ENCODE measurements around the gene CD36.

Gene CD36

GRCh38 chr7:80656029-80656428 is 17.6 kb downstream of the CD36 start:
- Histone ChIP-seq H2BK120ac (ENCODE audit: low read depth, low read length) (no peak overlapping the region), H3K9ac (ENCODE audit: low read length) (no peak overlapping the region), H3K4me3 (ENCODE audit: low read length) (no peak overlapping the region), H2BK5ac (ENCODE audit: low read length) (no peak overlapping the region), H4K5ac (ENCODE audit: low read length) (no peak overlapping the region), H2BK15ac (replicated peaks; ENCODE audit: low read depth) (no peak overlapping the region), H4K8ac (ENCODE audit: low read depth, low read length) (no peak overlapping the region), H3K23ac (ENCODE audit: low read length) (no peak overlapping the region), H3K56ac (ENCODE audit: low read length) (no peak overlapping the region), H2AK5ac (ENCODE audit: low read length) (no peak overlapping the region), H3K27me3 (ENCODE audit: insufficient read depth, low read length, poor library complexity) (no peaks in the 10 kb centered on the region), H3K36me3 (ENCODE audit: control insufficient read depth, insufficient read depth, low read length) (no peaks in the 10 kb centered on the region), H3K79me2 (ENCODE audit: control insufficient read depth, insufficient read depth, low read length) (no peaks in the 10 kb centered on the region), H3K27ac (ENCODE audit: low read depth, low read length) (no peak overlapping the region), H3K79me1 (ENCODE audit: low read length) (no peaks in the 10 kb centered on the region), H3K4me1 (ENCODE audit: control insufficient read depth, low read depth, low read length) (no peaks in the 10 kb centered on the region), H3K4me2 (ENCODE audit: low read length) (no peak overlapping the region), H3K4ac (ENCODE audit: low read depth, low read length) (no peak overlapping the region), H3K18ac (ENCODE audit: low read length) (no peak overlapping the region)
- no CpG with 5 or more reads among the region's 4 CpGs for WGBS (ENCODE audit: extremely low coverage, insufficient coverage, low lambda C conversion rate)
- DNase-seq: no peak

- H3K36me3 ChIP-seq (ENCODE audit: control insufficient read depth, insufficient read depth, low read length): no peaks in the 10 kb centered on the region
- H3K9ac ChIP-seq (ENCODE audit: low read length): no peak overlapping the region
- peak; percentile 11 for DNase-seq
- H3K56ac ChIP-seq (ENCODE audit: low read length): no peak overlapping the region
- no peak overlapping the region for H2BK120ac ChIP-seq (ENCODE audit: low read depth, low read length)
- H3K79me2 ChIP-seq (ENCODE audit: control insufficient read depth, insufficient read depth, low read length): no peaks in the 10 kb centered on the region
- H3K4me1 ChIP-seq (ENCODE audit: control insufficient read depth, low read depth, low read length): no peaks in the 10 kb centered on the region
- no peak overlapping the region for H3K27ac ChIP-seq (ENCODE audit: low read depth, low read length)
- H3K4me3 ChIP-seq (ENCODE audit: low read length): no peak overlapping the region
- H3K27me3 ChIP-seq (ENCODE audit: insufficient read depth, low read length, poor library complexity): no peaks in the 10 kb centered on the region
- WGBS (ENCODE audit: extremely low coverage, insufficient coverage, low lambda C conversion rate): no CpG with 5 or more reads among the region's 3 CpGs
- H4K5ac ChIP-seq (ENCODE audit: low read length): no peak overlapping the region
- H4K8ac ChIP-seq (ENCODE audit: low read depth, low read length): no peak overlapping the region
- no peak overlapping the region for H3K4ac ChIP-seq (ENCODE audit: low read depth, low read length)
- no peak overlapping the region for H3K4me2 ChIP-seq (ENCODE audit: low read length)
- no peak overlapping the region for H3K18ac ChIP-seq (ENCODE audit: low read length)
- H2BK5ac ChIP-seq (ENCODE audit: low read length): no peak overlapping the region
- no peaks in the 10 kb centered on the region for H3K79me1 ChIP-seq (ENCODE audit: low read length)
- H3K23ac ChIP-seq (ENCODE audit: low read length): no peak overlapping the region
- no peak overlapping the region for H2AK5ac ChIP-seq (ENCODE audit: low read length)
- H2BK15ac ChIP-seq (replicated peaks; ENCODE audit: low read depth): no peak overlapping the region
Measured at GRCh38 chr7:80659120-80660055, 20.9 kb downstream of the CD36 start.

GRCh38 chr7:80660939-80661338 is 22.5 kb downstream of the CD36 start:
- Histone ChIP-seq H3K27ac (ENCODE audit: low read depth, low read length) (no peak overlapping the region), H3K18ac (ENCODE audit: low read length) (no peak overlapping the region), H2BK15ac (replicated peaks; ENCODE audit: low read depth) (no peak overlapping the region), H3K79me1 (ENCODE audit: low read length) (no peaks in the 10 kb centered on the region), H2BK120ac (ENCODE audit: low read depth, low read length) (no peak overlapping the region), H2AK5ac (ENCODE audit: low read length) (no peak overlapping the region), H3K56ac (ENCODE audit: low read length) (no peak overlapping the region), H3K4me2 (ENCODE audit: low read length) (no peak overlapping the region), H3K4me1 (ENCODE audit: control insufficient read depth, low read depth, low read length) (no peaks in the 10 kb centered on the region), H3K9ac (ENCODE audit: low read length) (no peak overlapping the region), H3K27me3 (ENCODE audit: insufficient read depth, low read length, poor library complexity) (no peaks in the 10 kb centered on the region), H3K79me2 (ENCODE audit: control insufficient read depth, insufficient read depth, low read length) (no peaks in the 10 kb centered on the region), H4K5ac (ENCODE audit: low read length) (no peak overlapping the region), H2BK5ac (ENCODE audit: low read length) (no peak overlapping the region), H4K8ac (ENCODE audit: low read depth, low read length) (no peak overlapping the region), H3K4ac (ENCODE audit: low read depth, low read length) (no peak overlapping the region), H3K4me3 (ENCODE audit: low read length) (no peak overlapping the region), H3K23ac (ENCODE audit: low read length) (no peak overlapping the region), H3K36me3 (ENCODE audit: control insufficient read depth, insufficient read depth, low read length) (no peaks in the 10 kb centered on the region)
- no CpG with 5 or more reads among the region's 4 CpGs for WGBS (ENCODE audit: extremely low coverage, insufficient coverage, low lambda C conversion rate)
- DNase-seq: no peak

GRCh38 chr7:80661729-80662128 is 23.3 kb downstream of the CD36 start:
- Histone ChIP-seq H3K36me3 (ENCODE audit: control insufficient read depth, insufficient read depth, low read length) (no peaks in the 10 kb centered on the region), H4K5ac (ENCODE audit: low read length) (no peak overlapping the region), H3K4me3 (ENCODE audit: low read length) (no peak overlapping the region), H3K27me3 (ENCODE audit: insufficient read depth, low read length, poor library complexity) (no peaks in the 10 kb centered on the region), H3K27ac (ENCODE audit: low read depth, low read length) (no peak overlapping the region), H2BK5ac (ENCODE audit: low read length) (no peak overlapping the region), H3K23ac (ENCODE audit: low read length) (no peak overlapping the region), H2BK15ac (replicated peaks; ENCODE audit: low read depth) (no peak overlapping the region), H3K4ac (ENCODE audit: low read depth, low read length) (no peak overlapping the region), H3K79me2 (ENCODE audit: control insufficient read depth, insufficient read depth, low read length) (no peaks in the 10 kb centered on the region), H3K9ac (ENCODE audit: low read length) (no peak overlapping the region), H3K4me1 (ENCODE audit: control insufficient read depth, low read depth, low read length) (no peaks in the 10 kb centered on the region), H4K8ac (ENCODE audit: low read depth, low read length) (no peak overlapping the region), H2AK5ac (ENCODE audit: low read length) (no peak overlapping the region), H3K79me1 (ENCODE audit: low read length) (no peaks in the 10 kb centered on the region), H3K56ac (ENCODE audit: low read length) (no peak overlapping the region), H3K18ac (ENCODE audit: low read length) (no peak overlapping the region), H3K4me2 (ENCODE audit: low read length) (no peak overlapping the region), H2BK120ac (ENCODE audit: low read depth, low read length) (no peak overlapping the region)
- WGBS (ENCODE audit: extremely low coverage, insufficient coverage, low lambda C conversion rate): no CpG with 5 or more reads among the region's 7 CpGs
- peak; percentile 37 for DNase-seq

- H2BK120ac ChIP-seq (ENCODE audit: low read depth, low read length): no peak overlapping the region
- H3K23ac ChIP-seq (ENCODE audit: low read length): no peak overlapping the region
- H4K8ac ChIP-seq (ENCODE audit: low read depth, low read length): no peak overlapping the region
- no peaks in the 10 kb centered on the region for H3K36me3 ChIP-seq (ENCODE audit: control insufficient read depth, insufficient read depth, low read length)
- H3K79me1 ChIP-seq (ENCODE audit: low read length): no peaks in the 10 kb centered on the region
- H3K4me2 ChIP-seq (ENCODE audit: low read length): no peak overlapping the region
- no peak for DNase-seq
- WGBS (ENCODE audit: extremely low coverage, insufficient coverage, low lambda C conversion rate): no CpG with 5 or more reads among the region's 13 CpGs
- no peaks in the 10 kb centered on the region for H3K4me1 ChIP-seq (ENCODE audit: control insufficient read depth, low read depth, low read length)
- H3K18ac ChIP-seq (ENCODE audit: low read length): no peak overlapping the region
- H3K4me3 ChIP-seq (ENCODE audit: low read length): no peak overlapping the region
- H2BK15ac ChIP-seq (replicated peaks; ENCODE audit: low read depth): no peak overlapping the region
- H3K56ac ChIP-seq (ENCODE audit: low read length): no peak overlapping the region
- no peak overlapping the region for H2AK5ac ChIP-seq (ENCODE audit: low read length)
- no peaks in the 10 kb centered on the region for H3K27me3 ChIP-seq (ENCODE audit: insufficient read depth, low read length, poor library complexity)
- no peak overlapping the region for H3K27ac ChIP-seq (ENCODE audit: low read depth, low read length)
- H2BK5ac ChIP-seq (ENCODE audit: low read length): no peak overlapping the region
- H3K4ac ChIP-seq (ENCODE audit: low read depth, low read length): no peak overlapping the region
- H3K79me2 ChIP-seq (ENCODE audit: control insufficient read depth, insufficient read depth, low read length): no peaks in the 10 kb centered on the region
- no peak overlapping the region for H4K5ac ChIP-seq (ENCODE audit: low read length)
- no peak overlapping the region for H3K9ac ChIP-seq (ENCODE audit: low read length)
Measured at GRCh38 chr7:80662252-80662651, 23.8 kb downstream of the CD36 start.

- Histone ChIP-seq H3K36me3 (ENCODE audit: control insufficient read depth, insufficient read depth, low read length) (no peaks in the 10 kb centered on the region), H3K4me1 (ENCODE audit: control insufficient read depth, low read depth, low read length) (no peaks in the 10 kb centered on the region), H2BK5ac (ENCODE audit: low read length) (no peak overlapping the region), H3K23ac (ENCODE audit: low read length) (no peak overlapping the region), H3K27me3 (ENCODE audit: insufficient read depth, low read length, poor library complexity) (no peaks in the 10 kb centered on the region), H3K79me2 (ENCODE audit: control insufficient read depth, insufficient read depth, low read length) (no peaks in the 10 kb centered on the region), H3K27ac (ENCODE audit: low read depth, low read length) (no peak overlapping the region), H3K56ac (ENCODE audit: low read length) (no peak overlapping the region), H2BK120ac (ENCODE audit: low read depth, low read length) (no peak overlapping the region), H3K9ac (ENCODE audit: low read length) (no peak overlapping the region), H2AK5ac (ENCODE audit: low read length) (no peak overlapping the region), H2BK15ac (replicated peaks; ENCODE audit: low read depth) (no peak overlapping the region), H3K4me3 (ENCODE audit: low read length) (no peak overlapping the region), H3K18ac (ENCODE audit: low read length) (no peak overlapping the region), H3K79me1 (ENCODE audit: low read length) (no peaks in the 10 kb centered on the region), H4K8ac (ENCODE audit: low read depth, low read length) (no peak overlapping the region), H3K4me2 (ENCODE audit: low read length) (no peak overlapping the region), H4K5ac (ENCODE audit: low read length) (no peak overlapping the region), H3K4ac (ENCODE audit: low read depth, low read length) (no peak overlapping the region)
- DNase-seq: no peak
- WGBS (ENCODE audit: extremely low coverage, insufficient coverage, low lambda C conversion rate): no CpG with 5 or more reads among the region's 2 CpGs
Measured at GRCh38 chr7:80665526-80665925, 27.1 kb downstream of the CD36 start.
